HL-60 (cell line): Measurements from ENCODE around the gene TMEM178A.

Experiments used
- DNase-seq, 2 experiments: peaks; one replicate each; pipeline ENCODE4 v3.0.0-alpha.2; 2010 to 2020; ENCODE audit warnings: low read depth in 1 of 2, low spot score in 1 of 2
- H3K27ac ChIP-seq: fragments of 250-450 bp; sonication (Bioruptor Pico); replicated peaks from 2 replicates; pipeline ENCODE4 v1.5.1; 2020; ENCODE audit warnings: mild to moderate bottlenecking, moderate library complexity
- H3K27me3 ChIP-seq: fragments of 250-450 bp; sonication (Bioruptor Pico); 2 replicates; pipeline ENCODE4 v1.5.1; 2021; ENCODE audit warnings: mild to moderate bottlenecking, moderate library complexity; ENCODE audit not compliant: insufficient read depth, poor library complexity, severe bottlenecking
- H3K4me3 ChIP-seq: replicated peaks from 2 replicates; pipeline ENCODE4 v1.5.1; 2011; ENCODE audit warnings: mild to moderate bottlenecking, control low read depth, low read length; ENCODE audit not compliant: insufficient read depth
- GABPA ChIP-seq: IDR thresholded peaks from 2 replicates; pipeline ENCODE4 v1.6.1; 2012; ENCODE audit warnings: low read depth
- POLR2AphosphoS5 ChIP-seq: IDR thresholded peaks from 2 replicates; pipeline ENCODE4 v1.6.1; 2012; ENCODE audit warnings: low read depth
- SPI1 ChIP-seq: IDR thresholded peaks from 2 replicates; pipeline ENCODE4 v1.6.1; 2012; ENCODE audit warnings: low read depth, mild to moderate bottlenecking, borderline replicate concordance
- TF ChIP-seq, protein P1 (sequence below): IDR thresholded peaks from 2 replicates; pipeline ENCODE4 v1.6.1; 2012; ENCODE audit warnings: low read depth; ENCODE audit not compliant: insufficient replicate concordance
- TF ChIP-seq, protein P2 (sequence below): IDR thresholded peaks from one replicate; pipeline ENCODE4 v1.5.1; 2011; ENCODE audit warnings: low read length, control low read depth, inconsistent platforms; ENCODE audit not compliant: insufficient read depth

Gene TMEM178A

DNA sequence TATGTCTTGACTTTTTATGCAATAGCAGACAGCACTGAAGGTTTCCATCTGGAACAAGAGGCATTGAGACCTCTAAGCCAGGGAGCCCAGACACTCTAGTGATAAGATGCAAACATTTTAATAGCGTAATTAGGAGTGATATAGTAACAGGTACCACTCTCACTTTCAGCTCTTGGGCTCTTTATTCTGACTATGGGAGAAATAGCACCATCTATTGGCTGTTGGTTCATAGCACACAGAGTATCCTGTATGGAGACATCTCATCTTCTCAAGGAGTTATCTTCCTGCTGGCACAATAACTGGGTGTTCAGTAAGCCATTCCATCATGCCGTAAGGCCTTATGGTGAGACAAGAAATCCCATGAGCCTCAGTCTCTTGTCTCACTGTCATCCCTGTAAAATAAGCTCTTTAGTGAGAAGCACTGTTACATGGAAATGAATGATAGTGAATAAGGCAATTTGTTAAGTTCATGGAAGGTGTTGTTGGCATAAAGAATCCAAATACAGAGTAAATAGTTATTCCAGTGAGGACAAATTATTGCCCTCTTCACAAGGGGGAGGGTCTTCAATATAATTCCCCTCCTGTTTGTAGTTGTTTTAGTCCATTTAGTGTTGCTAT, 65.1 kb downstream of the TMEM178A start:
- H3K27ac ChIP-seq = no peak overlapping the region
- H3K27me3 ChIP-seq = no peaks in the 10 kb centered on the region
- H3K4me3 ChIP-seq = no peak overlapping the region
- TF ChIP-seq, protein P1, sequence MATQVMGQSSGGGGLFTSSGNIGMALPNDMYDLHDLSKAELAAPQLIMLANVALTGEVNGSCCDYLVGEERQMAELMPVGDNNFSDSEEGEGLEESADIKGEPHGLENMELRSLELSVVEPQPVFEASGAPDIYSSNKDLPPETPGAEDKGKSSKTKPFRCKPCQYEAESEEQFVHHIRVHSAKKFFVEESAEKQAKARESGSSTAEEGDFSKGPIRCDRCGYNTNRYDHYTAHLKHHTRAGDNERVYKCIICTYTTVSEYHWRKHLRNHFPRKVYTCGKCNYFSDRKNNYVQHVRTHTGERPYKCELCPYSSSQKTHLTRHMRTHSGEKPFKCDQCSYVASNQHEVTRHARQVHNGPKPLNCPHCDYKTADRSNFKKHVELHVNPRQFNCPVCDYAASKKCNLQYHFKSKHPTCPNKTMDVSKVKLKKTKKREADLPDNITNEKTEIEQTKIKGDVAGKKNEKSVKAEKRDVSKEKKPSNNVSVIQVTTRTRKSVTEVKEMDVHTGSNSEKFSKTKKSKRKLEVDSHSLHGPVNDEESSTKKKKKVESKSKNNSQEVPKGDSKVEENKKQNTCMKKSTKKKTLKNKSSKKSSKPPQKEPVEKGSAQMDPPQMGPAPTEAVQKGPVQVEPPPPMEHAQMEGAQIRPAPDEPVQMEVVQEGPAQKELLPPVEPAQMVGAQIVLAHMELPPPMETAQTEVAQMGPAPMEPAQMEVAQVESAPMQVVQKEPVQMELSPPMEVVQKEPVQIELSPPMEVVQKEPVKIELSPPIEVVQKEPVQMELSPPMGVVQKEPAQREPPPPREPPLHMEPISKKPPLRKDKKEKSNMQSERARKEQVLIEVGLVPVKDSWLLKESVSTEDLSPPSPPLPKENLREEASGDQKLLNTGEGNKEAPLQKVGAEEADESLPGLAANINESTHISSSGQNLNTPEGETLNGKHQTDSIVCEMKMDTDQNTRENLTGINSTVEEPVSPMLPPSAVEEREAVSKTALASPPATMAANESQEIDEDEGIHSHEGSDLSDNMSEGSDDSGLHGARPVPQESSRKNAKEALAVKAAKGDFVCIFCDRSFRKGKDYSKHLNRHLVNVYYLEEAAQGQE = no peak
- TF ChIP-seq, protein P2, sequence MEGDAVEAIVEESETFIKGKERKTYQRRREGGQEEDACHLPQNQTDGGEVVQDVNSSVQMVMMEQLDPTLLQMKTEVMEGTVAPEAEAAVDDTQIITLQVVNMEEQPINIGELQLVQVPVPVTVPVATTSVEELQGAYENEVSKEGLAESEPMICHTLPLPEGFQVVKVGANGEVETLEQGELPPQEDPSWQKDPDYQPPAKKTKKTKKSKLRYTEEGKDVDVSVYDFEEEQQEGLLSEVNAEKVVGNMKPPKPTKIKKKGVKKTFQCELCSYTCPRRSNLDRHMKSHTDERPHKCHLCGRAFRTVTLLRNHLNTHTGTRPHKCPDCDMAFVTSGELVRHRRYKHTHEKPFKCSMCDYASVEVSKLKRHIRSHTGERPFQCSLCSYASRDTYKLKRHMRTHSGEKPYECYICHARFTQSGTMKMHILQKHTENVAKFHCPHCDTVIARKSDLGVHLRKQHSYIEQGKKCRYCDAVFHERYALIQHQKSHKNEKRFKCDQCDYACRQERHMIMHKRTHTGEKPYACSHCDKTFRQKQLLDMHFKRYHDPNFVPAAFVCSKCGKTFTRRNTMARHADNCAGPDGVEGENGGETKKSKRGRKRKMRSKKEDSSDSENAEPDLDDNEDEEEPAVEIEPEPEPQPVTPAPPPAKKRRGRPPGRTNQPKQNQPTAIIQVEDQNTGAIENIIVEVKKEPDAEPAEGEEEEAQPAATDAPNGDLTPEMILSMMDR = peak; percentile 60
- DNase-seq = peak in 1 of 2 experiments; percentile 18

DNA sequence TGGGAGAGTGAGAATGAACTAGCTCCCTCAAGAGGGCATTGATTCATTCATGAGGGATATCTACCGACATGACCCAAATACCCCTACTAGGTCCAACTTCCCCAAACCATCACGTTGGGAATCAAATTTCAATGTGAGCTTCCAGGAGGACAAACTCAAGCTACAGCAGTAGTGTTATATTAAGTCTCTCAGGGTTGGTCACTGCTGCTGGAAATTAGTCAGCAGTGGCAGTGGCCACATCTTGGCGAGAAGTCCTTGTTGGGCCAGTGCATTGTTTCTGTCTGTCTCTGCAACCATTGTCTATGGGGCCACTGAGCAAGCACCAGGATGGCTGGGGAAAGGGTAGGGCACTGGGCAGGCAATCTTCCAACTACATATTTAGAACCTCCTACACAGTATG, 65.8 kb downstream of the TMEM178A start:
- no peaks in the 10 kb centered on the region for H3K27me3 ChIP-seq
- no peak overlapping the region for H3K4me3 ChIP-seq
- DNase-seq = no peak
- TF ChIP-seq POLR2AphosphoS5 (no peak), SPI1 (no peak), GABPA (no peak)
- TF ChIP-seq, protein P1 = no peak
- TF ChIP-seq, protein P2 = no peak
- H3K27ac ChIP-seq = no peak overlapping the region

DNA sequence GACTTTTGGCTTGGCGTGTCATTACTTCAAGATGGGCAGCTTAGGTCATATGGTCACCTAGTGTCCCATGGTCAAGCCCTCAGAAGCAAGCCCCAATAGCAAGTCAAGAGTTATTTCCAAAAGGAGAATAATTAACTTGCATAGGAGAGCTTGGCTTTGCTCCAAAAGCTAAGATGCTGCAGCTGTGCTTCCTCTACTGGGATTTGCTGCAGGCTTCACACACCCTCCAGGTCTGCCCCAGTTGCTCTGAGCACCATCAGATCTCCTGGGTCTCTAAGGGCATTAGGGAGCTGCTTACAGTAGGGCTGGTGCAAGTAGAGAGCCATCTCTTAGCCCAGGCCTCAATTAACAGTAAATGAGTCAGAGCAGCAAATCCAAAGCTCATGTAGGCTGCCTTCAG, 66.8 kb downstream of the TMEM178A start:
- no peak overlapping the region for H3K27ac ChIP-seq
- no peak overlapping the region for H3K4me3 ChIP-seq
- no peaks in the 10 kb centered on the region for H3K27me3 ChIP-seq
- no peak for TF ChIP-seq GABPA
- TF ChIP-seq, protein P1 = no peak
- TF ChIP-seq, protein P2 = no peak
- no peak for TF ChIP-seq POLR2AphosphoS5
- no peak for TF ChIP-seq SPI1
- no peak for DNase-seq
